HEK293 (cell line): Measurements from ENCODE around the gene SP7.
A peak's percentile ranks its signal among the peaks of the same experiment; 100 is the strongest.

Source experiments
- CTCF ChIA-PET: fragments of 350-600 bp; formaldehyde crosslinking; extraction: SDS; loops from one replicate; lab custom pipeline; 2021; ENCODE audit warnings: antibody characterized with exemption; lab: Yijun Ruan, JAX
- POLR2A ChIA-PET: fragments of 300-600 bp; formaldehyde crosslinking; extraction: SDS; loops from one replicate; lab custom pipeline; 2020; ENCODE audit warnings: antibody characterized with exemption, inconsistent platforms; lab: Yijun Ruan, JAX
- H3K27ac ChIP-seq: fragments of 200-500 bp; sonication (Bioruptor generic); 2 replicates; pipeline ENCODE4 v1.5.1; 2014; ENCODE audit warnings: low read depth, low read length, control low read depth, inconsistent platforms; ENCODE audit errors: extremely low read depth
- H3K36me3 ChIP-seq, 2 experiments: fragments of 200-500 bp in 1 of 2; sonication (Bioruptor generic) in 1 of 2; 1 replicate in 1 of 2; 2 replicates in 1 of 2; pipeline ENCODE4 v1.5.1; 2014 to 2017; ENCODE audit warnings: inconsistent platforms in 2 of 2, low read length in 2 of 2; ENCODE audit not compliant: control insufficient read depth in 2 of 2, insufficient read depth in 1 of 2
- H3K4me1 ChIP-seq: fragments of 200-500 bp; sonication (Bioruptor generic); 2 replicates; pipeline ENCODE4 v1.5.1; 2014; ENCODE audit warnings: mild to moderate bottlenecking, low read length, inconsistent platforms; ENCODE audit not compliant: control insufficient read depth, insufficient read depth
- H3K4me3 ChIP-seq: 2 replicates; pipeline ENCODE4 v1.5.1; 2011; ENCODE audit warnings: low read depth, mild to moderate bottlenecking, control low read depth, low read length, moderate library complexity
- H3K9me3 ChIP-seq: fragments of 200-500 bp; sonication (Bioruptor generic); 2 replicates; pipeline ENCODE4 v1.5.1; 2014; ENCODE audit warnings: low read depth, low read length, inconsistent platforms; ENCODE audit not compliant: control insufficient read depth, insufficient read depth
- EGR2 ChIP-seq: fragments of 450-650 bp; formaldehyde crosslinking; IDR thresholded peaks from 2 replicates; pipeline ENCODE4 v1.5.1; 2016; ENCODE audit warnings: low read depth, missing biosample characterization, missing genetic modification characterization
- KLF10 ChIP-seq: fragments of 450-650 bp; IDR thresholded peaks from 2 replicates; pipeline ENCODE4 v1.5.1; 2018; ENCODE audit warnings: missing biosample characterization, mild to moderate bottlenecking, missing genetic modification characterization
- KLF8 ChIP-seq: fragments of 450-650 bp; formaldehyde crosslinking; IDR thresholded peaks from 2 replicates; pipeline ENCODE4 v1.5.1; 2016; ENCODE audit warnings: missing biosample characterization, missing genetic modification characterization
- ZBTB20 ChIP-seq: fragments of 450-650 bp; formaldehyde crosslinking; IDR thresholded peaks from 2 replicates; pipeline ENCODE4 v1.5.1; 2016; ENCODE audit warnings: missing biosample characterization, missing genetic modification characterization
- ZBTB48 ChIP-seq: fragments of 450-650 bp; formaldehyde crosslinking; IDR thresholded peaks from 2 replicates; pipeline ENCODE4 v1.5.1; 2016; ENCODE audit warnings: missing biosample characterization, missing genetic modification characterization
- ZBTB8A ChIP-seq: fragments of 450-650 bp; formaldehyde crosslinking; IDR thresholded peaks from 2 replicates; pipeline ENCODE4 v1.5.1; 2016; ENCODE audit warnings: missing biosample characterization, missing genetic modification characterization
- ZEB2 ChIP-seq: fragments of 450-650 bp; formaldehyde crosslinking; IDR thresholded peaks from 2 replicates; pipeline ENCODE4 v1.5.1; 2016; ENCODE audit warnings: missing biosample characterization, missing genetic modification characterization
- ZFHX2 ChIP-seq: fragments of 450-650 bp; formaldehyde crosslinking; conservative IDR thresholded peaks from 2 replicates; pipeline ENCODE4 v1.5.1; 2016; ENCODE audit warnings: missing biosample characterization, missing genetic modification characterization
- ZNF24 ChIP-seq: fragments of 450-650 bp; formaldehyde crosslinking; IDR thresholded peaks from 2 replicates; pipeline ENCODE4 v1.5.1; 2016; ENCODE audit warnings: missing biosample characterization, missing genetic modification characterization
- ZNF292 ChIP-seq: fragments of 450-650 bp; formaldehyde crosslinking; IDR thresholded peaks from 2 replicates; pipeline ENCODE4 v1.5.1; 2016; ENCODE audit warnings: low read depth, missing biosample characterization, missing genetic modification characterization, borderline replicate concordance
- ZNF366 ChIP-seq: fragments of 450-650 bp; formaldehyde crosslinking; conservative IDR thresholded peaks from 2 replicates; pipeline ENCODE4 v1.5.1; 2016; ENCODE audit warnings: missing biosample characterization, missing genetic modification characterization
- ZNF37A ChIP-seq: fragments of 450-650 bp; IDR thresholded peaks from 2 replicates; pipeline ENCODE4 v1.5.1; 2018; ENCODE audit warnings: missing biosample characterization, missing genetic modification characterization
- ZNF404 ChIP-seq: fragments of 450-650 bp; formaldehyde crosslinking; IDR thresholded peaks from 2 replicates; pipeline ENCODE4 v1.5.1; 2017; ENCODE audit warnings: missing biosample characterization, missing genetic modification characterization
- ZNF548 ChIP-seq: fragments of 450-650 bp; formaldehyde crosslinking; IDR thresholded peaks from 2 replicates; pipeline ENCODE4 v1.5.1; 2016; ENCODE audit warnings: missing biosample characterization, missing genetic modification characterization
- ZNF561 ChIP-seq: fragments of 450-650 bp; IDR thresholded peaks from 2 replicates; pipeline ENCODE4 v1.5.1; 2018; ENCODE audit warnings: missing biosample characterization, missing genetic modification characterization, borderline replicate concordance
- ZNF610 ChIP-seq: fragments of 450-650 bp; formaldehyde crosslinking; IDR thresholded peaks from 2 replicates; pipeline ENCODE4 v1.5.1; 2016; ENCODE audit warnings: missing biosample characterization, missing genetic modification characterization, borderline replicate concordance
- ZNF660 ChIP-seq: fragments of 450-650 bp; IDR thresholded peaks from 2 replicates; pipeline ENCODE4 v1.5.1; 2018; ENCODE audit warnings: missing biosample characterization, mild to moderate bottlenecking, missing genetic modification characterization
- ZNF664 ChIP-seq: fragments of 450-650 bp; formaldehyde crosslinking; IDR thresholded peaks from 2 replicates; pipeline ENCODE4 v1.5.1; 2016; ENCODE audit warnings: missing biosample characterization, missing genetic modification characterization
- ZNF843 ChIP-seq: fragments of 450-650 bp; formaldehyde crosslinking; IDR thresholded peaks from 2 replicates; pipeline ENCODE4 v1.5.1; 2016; ENCODE audit warnings: missing biosample characterization, missing genetic modification characterization
- TF ChIP-seq, protein P1 (sequence below): fragments of 450-650 bp; formaldehyde crosslinking; IDR thresholded peaks from 2 replicates; pipeline ENCODE4 v1.5.1; 2016; ENCODE audit warnings: missing biosample characterization, missing genetic modification characterization
- TF ChIP-seq, protein P2 (sequence below): sonication (generic); formaldehyde crosslinking; IDR thresholded peaks from 2 replicates; pipeline ENCODE4 v1.8.1; 2022; ENCODE audit warnings: mild to moderate bottlenecking, moderate library complexity, missing genetic modification reagents

The SP7 gene

GRCh38 chr12:53358836-53359419, 22.8 kb upstream of the SP7 start:
- ChIA-PET CTCF (interaction anchor here (0.6 to 1.6 kb wide), 8 partner anchors 14 to 174 kb away, joined by 3 to 16 read pairs (median 4); no protein-coding TSS in a partner anchor), POLR2A (interaction anchor here (0.9 kb wide), 1 partner anchor 10 kb away, joined by 4 read pairs; no protein-coding TSS in a partner anchor)
- no peak overlapping the region for H3K27ac ChIP-seq
- TF ChIP-seq ZBTB8A (tag by site-specific recombination), result no peak
- 0 out of 2 replicates have a peak, but pooled peaks have one; percentile 42 for TF ChIP-seq ZNF664 (tag by site-specific recombination)
- no peak overlapping the region for H3K4me3 ChIP-seq
- H3K9me3 ChIP-seq, result no peaks in the 10 kb centered on the region
- H3K4me1 ChIP-seq, result no peaks in the 10 kb centered on the region
- no peaks in the 10 kb centered on the region for H3K36me3 ChIP-seq

DNA sequence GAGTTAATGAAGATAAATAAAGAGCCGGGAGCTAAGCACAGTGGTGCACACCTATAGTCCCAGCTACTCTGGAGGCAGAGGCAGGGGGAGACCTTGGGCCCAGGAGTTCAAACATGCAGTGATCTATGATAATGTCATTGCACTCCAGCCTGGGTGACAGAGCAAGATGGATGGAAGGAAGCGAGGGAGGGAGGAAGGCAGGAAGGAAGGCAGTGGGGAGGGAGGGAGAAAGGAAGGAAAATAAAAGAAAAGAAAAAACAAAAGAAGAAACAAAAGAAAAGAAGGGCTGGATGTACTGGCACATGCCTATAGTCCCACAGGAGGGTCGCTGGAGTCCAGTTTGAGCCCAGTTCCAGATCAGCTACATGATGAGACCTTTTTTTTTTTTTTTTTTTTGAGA, 19.0 kb upstream of the SP7 start:
- Histone ChIP-seq H3K4me3 (no peak overlapping the region), H3K27ac (no peak overlapping the region), H3K36me3 (no peaks in the 10 kb centered on the region), H3K9me3 (no peaks in the 10 kb centered on the region), H3K4me1 (no peaks in the 10 kb centered on the region)
- ChIA-PET CTCF (interaction anchor here (0.6 to 6.6 kb wide), 7 partner anchors 23 to 155 kb away, joined by 3 to 134 read pairs (median 4); partner anchors contain the start of genes AMHR2, NPFF and SP1), POLR2A (interaction anchor here (0.5 to 0.9 kb wide), 3 partner anchors 22 to 146 kb away, joined by 3 to 4 read pairs (median 4); partner anchors contain the start of gene TARBP2)
- TF ChIP-seq, protein P1, sequence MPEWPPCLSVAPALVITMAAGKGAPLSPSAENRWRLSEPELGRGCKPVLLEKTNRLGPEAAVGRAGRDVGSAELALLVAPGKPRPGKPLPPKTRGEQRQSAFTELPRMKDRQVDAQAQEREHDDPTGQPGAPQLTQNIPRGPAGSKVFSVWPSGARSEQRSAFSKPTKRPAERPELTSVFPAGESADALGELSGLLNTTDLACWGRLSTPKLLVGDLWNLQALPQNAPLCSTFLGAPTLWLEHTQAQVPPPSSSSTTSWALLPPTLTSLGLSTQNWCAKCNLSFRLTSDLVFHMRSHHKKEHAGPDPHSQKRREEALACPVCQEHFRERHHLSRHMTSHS, result no peak
- no peak for TF ChIP-seq ZNF548 (tag by site-specific recombination)
- TF ChIP-seq, protein P2, sequence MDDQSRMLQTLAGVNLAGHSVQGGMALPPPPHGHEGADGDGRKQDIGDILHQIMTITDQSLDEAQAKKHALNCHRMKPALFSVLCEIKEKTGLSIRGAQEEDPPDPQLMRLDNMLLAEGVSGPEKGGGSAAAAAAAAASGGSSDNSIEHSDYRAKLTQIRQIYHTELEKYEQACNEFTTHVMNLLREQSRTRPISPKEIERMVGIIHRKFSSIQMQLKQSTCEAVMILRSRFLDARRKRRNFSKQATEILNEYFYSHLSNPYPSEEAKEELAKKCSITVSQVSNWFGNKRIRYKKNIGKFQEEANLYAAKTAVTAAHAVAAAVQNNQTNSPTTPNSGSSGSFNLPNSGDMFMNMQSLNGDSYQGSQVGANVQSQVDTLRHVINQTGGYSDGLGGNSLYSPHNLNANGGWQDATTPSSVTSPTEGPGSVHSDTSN (CRISPR knock-in tag), result no peak
- TF ChIP-seq ZNF404, result no peak
- peak; percentile 57; the same call in 1 of the 2 replicates for TF ChIP-seq ZNF366 (tag by site-specific recombination)
- TF ChIP-seq ZNF292 (tag by site-specific recombination), result no peak
- no peak for TF ChIP-seq ZNF37A

DNA sequence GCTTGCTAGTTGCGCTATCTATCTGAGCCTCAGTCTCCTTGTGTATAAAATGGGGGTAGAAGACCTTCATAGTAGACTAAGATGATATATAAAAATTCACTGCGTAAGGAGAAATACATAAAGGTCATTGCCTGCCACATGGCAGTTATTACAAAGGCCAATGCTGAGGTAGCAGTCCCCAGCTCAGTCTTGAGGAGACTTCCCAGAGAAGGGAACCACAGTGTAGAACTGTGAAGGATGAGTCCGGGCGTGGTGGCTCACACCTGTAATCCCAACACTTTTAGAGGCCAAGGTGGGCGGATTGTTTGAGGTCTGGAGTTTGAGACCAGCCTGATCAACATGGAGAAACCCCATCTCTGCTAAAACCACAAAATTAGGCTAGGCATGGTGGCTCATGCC, 17.1 kb upstream of the SP7 start:
- no peak overlapping the region for H3K4me3 ChIP-seq
- H3K9me3 ChIP-seq, result no peaks in the 10 kb centered on the region
- H3K27ac ChIP-seq, result no peak overlapping the region
- POLR2A ChIA-PET, result interaction anchor here (2.4 kb wide), 1 partner anchor 26 kb away, joined by 17 read pairs; the partner anchor contains the start of gene SP1
- CTCF ChIA-PET, result interaction anchor here (0.6 to 6.6 kb wide), 28 partner anchors 8 to 156 kb away, joined by 3 to 134 read pairs (median 8); partner anchors contain the start of genes AAAS, AMHR2, NPFF and SP1
- no peaks in the 10 kb centered on the region for H3K4me1 ChIP-seq
- no peak for TF ChIP-seq ZBTB20 (tag by site-specific recombination)
- 0 out of 2 replicates have a peak, but pooled peaks have one; percentile 6 for TF ChIP-seq ZFHX2
- no peaks in the 10 kb centered on the region for H3K36me3 ChIP-seq

DNA sequence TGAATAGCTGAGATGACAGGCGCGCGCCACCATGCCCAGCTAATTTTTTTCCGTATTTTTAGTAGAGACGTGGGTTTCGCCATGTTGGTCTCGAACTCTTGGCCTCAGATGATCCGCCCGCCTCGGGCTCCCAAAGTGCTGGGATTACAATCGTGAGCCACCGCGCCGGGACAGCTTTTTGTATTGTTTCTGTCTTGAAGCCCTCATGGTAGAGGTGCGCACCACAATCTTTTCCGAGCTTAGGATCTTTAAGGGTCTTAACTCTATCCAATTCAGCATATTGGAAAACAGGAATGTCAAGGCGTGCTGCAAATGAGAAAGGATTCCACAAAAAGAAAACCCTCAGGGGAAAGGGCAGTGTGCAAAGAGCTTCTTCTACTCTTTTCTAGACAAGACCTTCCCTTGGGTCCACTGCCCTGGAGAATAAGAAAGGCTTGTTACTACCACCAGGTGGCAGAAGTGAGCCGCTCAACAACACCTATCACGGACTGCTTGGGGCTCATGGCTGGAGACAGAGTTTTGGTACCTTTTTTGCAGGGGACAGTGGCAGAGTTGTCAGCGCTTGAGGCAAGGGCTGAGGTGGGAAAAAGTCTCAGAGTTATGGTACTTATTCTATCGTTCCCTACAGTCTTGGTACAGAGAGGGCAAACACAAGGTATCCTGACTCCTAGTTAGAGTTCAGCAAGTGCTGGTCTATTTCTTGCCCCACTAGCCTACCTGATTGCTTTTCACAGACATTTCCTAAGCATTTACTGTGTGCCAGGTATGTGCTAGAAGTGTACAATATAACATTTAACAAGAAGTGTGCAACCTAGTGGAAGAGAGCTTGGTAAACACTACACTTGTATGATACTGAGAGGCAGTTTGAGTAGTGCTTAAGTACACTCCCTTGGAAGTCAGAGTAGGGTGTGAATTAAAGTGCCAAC, 16.4 kb upstream of the SP7 start:
- H3K36me3 ChIP-seq, result no peaks in the 10 kb centered on the region
- no peaks in the 10 kb centered on the region for H3K9me3 ChIP-seq
- CTCF ChIA-PET, result interaction anchor here (0.6 to 6.6 kb wide), 61 partner anchors 9 to 298 kb away, joined by 3 to 134 read pairs (median 5); partner anchors contain the start of genes AAAS, AMHR2, ESPL1 and MAP3K12
- POLR2A ChIA-PET, result interaction anchor here (0.6 to 2.4 kb wide), 7 partner anchors 27 to 149 kb away, joined by 3 to 17 read pairs (median 4); partner anchors contain the start of genes PFDN5, SP1 and TARBP2
- H3K27ac ChIP-seq, result no peak overlapping the region
- no peak overlapping the region for H3K4me3 ChIP-seq
- H3K4me1 ChIP-seq, result no peaks in the 10 kb centered on the region
- TF ChIP-seq KLF10 (tag by site-specific recombination) (no peak), KLF8 (tag by site-specific recombination) (0 out of 2 replicates have a peak, but pooled peaks have one; percentile 19), ZEB2 (tag by site-specific recombination) (peak; percentile 56), ZNF660 (tag by site-specific recombination) (no peak; the same call in 1 of the 2 replicates), ZNF664 (tag by site-specific recombination) (peak; percentile 90; the same call in 1 of the 2 replicates), ZNF610 (tag by site-specific recombination) (no peak), ZNF561 (tag by site-specific recombination) (0 out of 2 replicates have a peak, but pooled peaks have one; percentile 49), EGR2 (tag by site-specific recombination) (no peak), ZNF843 (tag by site-specific recombination) (no peak), ZBTB48 (tag by site-specific recombination) (peak; percentile 90; the same call in 1 of the 2 replicates), ZNF24 (peak; percentile 16; the same call in 1 of the 2 replicates)
